ENCODE results near the gene COL4A1.

GRCh38 chr13:110123041-110123809 lies 183.7 kb downstream of the COL4A1 start:
- TF ChIP-seq POLR2A (IDR thresholded peaks at IDR 0.05) (no peak), CTCF (IDR thresholded peaks at IDR 0.05) (no peak)

Data from heart left ventricle (tissue), 13 donors.